Measurements from ENCODE around the gene NDUFA5.
"Not testable (repeated sequence)": the region's sequence is repeated elsewhere in the genome, so short reads cannot be mapped to it uniquely, and the experiment has no call there.

The NDUFA5 gene

GRCh38 chr7:123537026-123537642 is 20.5 kb downstream of the NDUFA5 start:
- Histone ChIP-seq H3K4me1 (ENCODE audit: control insufficient read depth, insufficient read depth, low read length, poor library complexity, severe bottlenecking) (no peaks in the 10 kb centered on the region), H3K9me3 (ENCODE audit: control insufficient read depth, low read length) (no peaks in the 10 kb centered on the region), H3K27me3 (replicated peaks; ENCODE audit: control insufficient read depth, insufficient read depth, low read length, poor library complexity, severe bottlenecking) (no peaks in the 10 kb centered on the region), H3K4me3 (ENCODE audit: insufficient read depth, low read depth, low read length, poor library complexity, severe bottlenecking) (no peak overlapping the region), H3K36me3 (ENCODE audit: control insufficient read depth, insufficient read depth, low read length) (no peaks in the 10 kb centered on the region), H3K27ac (ENCODE audit: insufficient read depth, low read length, poor library complexity, severe bottlenecking) (no peak overlapping the region)
- no peak for DNase-seq

- no peaks in the 10 kb centered on the region for H3K27me3 ChIP-seq (replicated peaks; ENCODE audit: control insufficient read depth, insufficient read depth, low read length, poor library complexity, severe bottlenecking)
- no peaks in the 10 kb centered on the region for H3K9me3 ChIP-seq (ENCODE audit: control insufficient read depth, low read length)
- no peaks in the 10 kb centered on the region for H3K4me1 ChIP-seq (ENCODE audit: control insufficient read depth, insufficient read depth, low read length, poor library complexity, severe bottlenecking)
- H3K4me3 ChIP-seq (ENCODE audit: insufficient read depth, low read depth, low read length, poor library complexity, severe bottlenecking): peak overlapping the region; percentile 65
- no peak overlapping the region for H3K27ac ChIP-seq (ENCODE audit: insufficient read depth, low read length, poor library complexity, severe bottlenecking)
- no peaks in the 10 kb centered on the region for H3K36me3 ChIP-seq (ENCODE audit: control insufficient read depth, insufficient read depth, low read length)
- DNase-seq: no peak
These were observed 22.1 kb downstream of the NDUFA5 start for GRCh38 chr7:123535517-123535916.

DNA sequence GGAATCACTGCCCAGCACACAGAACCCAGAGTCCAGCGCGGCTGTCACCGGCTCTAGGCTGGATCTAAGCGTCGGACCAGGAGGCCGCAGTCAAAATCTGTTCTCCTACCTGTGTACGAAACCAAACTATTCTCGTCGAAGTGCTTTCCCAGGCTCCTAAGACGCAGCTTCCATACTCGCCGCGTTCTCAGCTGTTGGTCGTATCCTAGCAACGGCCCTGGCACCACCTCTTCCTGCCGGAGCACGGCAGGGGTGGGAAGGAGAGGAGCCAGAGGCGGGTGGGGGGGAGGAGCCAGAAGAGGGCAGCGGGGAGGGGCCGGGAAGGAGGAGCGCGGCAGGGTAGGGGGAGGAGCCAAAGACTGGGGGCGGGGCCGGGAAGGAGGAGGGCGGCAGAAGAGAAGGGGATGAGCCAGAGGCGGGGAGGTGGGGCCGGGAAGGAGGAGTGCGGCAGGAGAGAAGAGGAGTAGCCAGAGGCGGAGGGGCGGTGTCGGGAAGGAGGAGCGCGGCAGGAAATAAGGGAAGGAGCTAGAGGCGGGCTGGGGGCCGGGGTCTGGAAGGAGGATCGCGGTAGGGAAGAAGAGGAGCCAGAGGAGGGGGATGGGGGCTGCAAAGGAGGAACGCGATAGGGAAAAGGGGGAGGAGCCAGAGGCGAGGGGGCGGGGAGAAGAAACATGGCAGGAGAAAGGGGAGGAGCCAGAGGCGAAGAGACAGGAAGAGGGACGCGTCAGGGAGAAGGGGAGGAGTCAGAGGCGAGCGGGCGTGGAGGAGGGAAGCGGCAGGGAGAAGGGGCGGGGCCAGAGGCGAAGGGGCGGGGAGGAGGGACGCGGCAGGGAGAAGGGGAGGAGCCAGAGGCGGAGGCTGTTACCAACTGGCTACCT is 23.0 kb downstream of the NDUFA5 start, which contains the start of gene IQUB:
TSS of gene IQUB (minus strand) at position 213 of the 878 bp plus-strand sequence. CDS start 22,255 bp downstream, outside the sequence.
- Histone ChIP-seq H3K4me3 (ENCODE audit: insufficient read depth, low read depth, low read length, poor library complexity, severe bottlenecking) (peak within 1 kb of the TSS; percentile 65), H3K9me3 (ENCODE audit: control insufficient read depth, low read length) (no peaks in the 10 kb centered on the region), H3K27ac (ENCODE audit: insufficient read depth, low read length, poor library complexity, severe bottlenecking) (peak within 1 kb of the TSS; percentile 47), H3K36me3 (ENCODE audit: control insufficient read depth, insufficient read depth, low read length) (no peaks in the 10 kb centered on the region), H3K4me1 (ENCODE audit: control insufficient read depth, insufficient read depth, low read length, poor library complexity, severe bottlenecking) (no peaks in the 10 kb centered on the region), H3K27me3 (replicated peaks; ENCODE audit: control insufficient read depth, insufficient read depth, low read length, poor library complexity, severe bottlenecking) (no peaks in the 10 kb centered on the region)
- DNase-seq: peak; percentile 88 to 95 (median 93)

- Histone ChIP-seq H3K27me3 (replicated peaks; ENCODE audit: control insufficient read depth, insufficient read depth, low read length, poor library complexity, severe bottlenecking) (no peaks in the 10 kb centered on the region), H3K27ac (ENCODE audit: insufficient read depth, low read length, poor library complexity, severe bottlenecking) (peak overlapping the region; percentile 43)
- DNase-seq: no peak
These were observed 23.7 kb downstream of the NDUFA5 start for GRCh38 chr7:123533929-123534382.

DNA sequence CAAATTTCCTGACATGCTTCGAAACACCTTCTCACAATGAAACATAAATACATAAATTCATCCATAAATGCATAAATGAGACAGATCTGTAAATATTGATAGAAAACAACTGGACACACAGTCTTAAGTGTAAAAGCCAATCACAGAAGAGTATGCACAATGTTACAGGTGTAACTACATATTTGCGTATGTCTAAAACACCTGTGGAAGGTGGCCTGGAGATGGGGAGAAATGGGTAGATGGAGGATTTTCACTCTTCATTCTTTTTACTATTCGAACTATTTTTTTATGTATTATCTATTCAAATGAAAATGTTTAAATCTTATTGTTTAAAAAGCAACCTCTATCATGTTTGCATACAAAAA is 24.1 kb downstream of the NDUFA5 start:
- Histone ChIP-seq H3K9me3 (ENCODE audit: control insufficient read depth, low read length) (no peaks in the 10 kb centered on the region), H3K27ac (ENCODE audit: insufficient read depth, low read length, poor library complexity, severe bottlenecking) (no peak overlapping the region), H3K27me3 (replicated peaks; ENCODE audit: control insufficient read depth, insufficient read depth, low read length, poor library complexity, severe bottlenecking) (no peaks in the 10 kb centered on the region), H3K4me3 (ENCODE audit: insufficient read depth, low read depth, low read length, poor library complexity, severe bottlenecking) (no peak overlapping the region), H3K4me1 (ENCODE audit: control insufficient read depth, insufficient read depth, low read length, poor library complexity, severe bottlenecking) (no peaks in the 10 kb centered on the region), H3K36me3 (ENCODE audit: control insufficient read depth, insufficient read depth, low read length) (no peaks in the 10 kb centered on the region)
- DNase-seq: no peak

More at GRCh38 chr7:123533929-123534382, 23.7 kb downstream of the NDUFA5 start:
- Histone ChIP-seq H3K4me1 (ENCODE audit: control insufficient read depth, insufficient read depth, low read length, poor library complexity, severe bottlenecking) (no peaks in the 10 kb centered on the region), H3K4me3 (ENCODE audit: insufficient read depth, low read depth, low read length, poor library complexity, severe bottlenecking) (peak overlapping the region; percentile 65), H3K36me3 (ENCODE audit: control insufficient read depth, insufficient read depth, low read length) (no peaks in the 10 kb centered on the region), H3K9me3 (ENCODE audit: control insufficient read depth, low read length) (no peaks in the 10 kb centered on the region)

DNA sequence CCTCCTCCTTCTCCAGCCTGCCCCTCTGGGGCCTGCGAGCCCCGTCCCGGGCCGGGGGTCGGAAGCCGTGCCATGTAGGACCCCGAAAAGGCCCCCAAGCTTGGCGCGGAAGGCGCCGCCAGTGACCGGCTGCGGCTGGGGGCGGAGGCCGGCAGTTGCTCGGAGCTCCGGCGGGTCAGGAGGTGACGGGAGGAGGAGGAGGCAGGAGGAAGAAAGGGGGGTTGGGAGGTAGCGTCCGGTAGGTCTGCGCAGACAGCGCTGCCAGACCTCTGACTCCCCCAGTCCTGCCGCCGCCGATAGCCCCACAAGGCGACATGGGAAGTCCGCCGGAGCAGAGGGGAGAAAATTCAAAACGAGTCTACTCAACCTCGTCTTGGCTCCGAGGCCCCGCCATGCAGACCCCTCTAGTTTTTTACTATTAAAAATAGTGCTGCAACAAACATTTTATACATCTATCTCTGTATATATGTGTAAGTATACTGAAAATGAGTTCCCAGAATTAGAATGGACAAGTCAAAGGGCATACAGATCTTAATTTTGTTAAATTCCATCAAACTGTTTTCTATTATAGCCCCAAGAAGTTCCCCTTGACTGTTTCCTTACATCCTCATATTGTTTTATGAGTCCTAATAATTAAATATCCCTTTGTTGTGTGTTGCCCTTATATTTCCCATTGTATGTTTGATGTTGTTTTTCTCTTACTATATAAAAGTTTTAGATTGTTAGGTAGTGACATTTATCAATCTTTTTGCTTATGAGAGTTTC is 24.6 kb downstream of the NDUFA5 start:
- H3K36me3 ChIP-seq (ENCODE audit: control insufficient read depth, insufficient read depth, low read length); H3K4me1 ChIP-seq (ENCODE audit: control insufficient read depth, insufficient read depth, low read length, poor library complexity, severe bottlenecking); H3K27ac ChIP-seq (ENCODE audit: insufficient read depth, low read length, poor library complexity, severe bottlenecking); H3K9me3 ChIP-seq (ENCODE audit: control insufficient read depth, low read length); H3K27me3 ChIP-seq (replicated peaks; ENCODE audit: control insufficient read depth, insufficient read depth, low read length, poor library complexity, severe bottlenecking); H3K4me3 ChIP-seq (ENCODE audit: insufficient read depth, low read depth, low read length, poor library complexity, severe bottlenecking): not testable (repeated sequence)
- peak in 2 of 3 donors; percentile 21 to 27 for DNase-seq

DNA sequence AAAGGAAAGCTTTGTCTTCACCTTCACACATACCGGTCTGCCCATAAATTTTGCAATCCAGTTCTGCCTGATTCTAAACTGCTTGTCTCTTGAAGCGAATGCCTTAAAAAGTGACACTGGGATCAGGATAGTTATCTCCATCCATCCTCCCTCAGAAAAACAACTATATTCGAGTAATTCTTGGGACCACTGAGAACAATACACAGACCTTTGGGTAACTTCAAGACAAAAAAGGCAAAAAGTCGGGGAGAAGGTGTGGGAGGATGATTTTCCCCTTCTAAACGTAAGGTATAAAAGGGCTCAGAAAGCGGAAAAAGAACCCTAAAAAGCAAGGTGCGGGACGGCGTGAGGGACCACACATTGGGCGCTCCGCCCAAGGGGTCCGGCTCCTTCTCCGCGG is 25.3 kb downstream of the NDUFA5 start:
- not testable (repeated sequence) for H3K27ac ChIP-seq (ENCODE audit: insufficient read depth, low read length, poor library complexity, severe bottlenecking); H3K36me3 ChIP-seq (ENCODE audit: control insufficient read depth, insufficient read depth, low read length); H3K4me1 ChIP-seq (ENCODE audit: control insufficient read depth, insufficient read depth, low read length, poor library complexity, severe bottlenecking); H3K4me3 ChIP-seq (ENCODE audit: insufficient read depth, low read depth, low read length, poor library complexity, severe bottlenecking); DNase-seq; H3K9me3 ChIP-seq (ENCODE audit: control insufficient read depth, low read length); H3K27me3 ChIP-seq (replicated peaks; ENCODE audit: control insufficient read depth, insufficient read depth, low read length, poor library complexity, severe bottlenecking)

GRCh38 chr7:123530035-123530591 is 27.5 kb downstream of the NDUFA5 start:
- H3K9me3 ChIP-seq (ENCODE audit: control insufficient read depth, low read length); H3K36me3 ChIP-seq (ENCODE audit: control insufficient read depth, insufficient read depth, low read length): not testable (repeated sequence)

GRCh38 chr7:123528265-123528664 is 29.4 kb downstream of the NDUFA5 start:
- no peak overlapping the region for H3K4me3 ChIP-seq (ENCODE audit: insufficient read depth, low read depth, low read length, poor library complexity, severe bottlenecking)
- H3K36me3 ChIP-seq (ENCODE audit: control insufficient read depth, insufficient read depth, low read length): no peaks in the 10 kb centered on the region
- H3K27me3 ChIP-seq (replicated peaks; ENCODE audit: control insufficient read depth, insufficient read depth, low read length, poor library complexity, severe bottlenecking): no peaks in the 10 kb centered on the region
- H3K27ac ChIP-seq (ENCODE audit: insufficient read depth, low read length, poor library complexity, severe bottlenecking): no peak overlapping the region
- H3K9me3 ChIP-seq (ENCODE audit: control insufficient read depth, low read length): no peaks in the 10 kb centered on the region
- no peaks in the 10 kb centered on the region for H3K4me1 ChIP-seq (ENCODE audit: control insufficient read depth, insufficient read depth, low read length, poor library complexity, severe bottlenecking)
- no peak for DNase-seq

More at GRCh38 chr7:123530035-123530591, 27.5 kb downstream of the NDUFA5 start:
- not testable (repeated sequence) for H3K27me3 ChIP-seq (replicated peaks; ENCODE audit: control insufficient read depth, insufficient read depth, low read length, poor library complexity, severe bottlenecking); H3K4me3 ChIP-seq (ENCODE audit: insufficient read depth, low read depth, low read length, poor library complexity, severe bottlenecking); DNase-seq; H3K4me1 ChIP-seq (ENCODE audit: control insufficient read depth, insufficient read depth, low read length, poor library complexity, severe bottlenecking); H3K27ac ChIP-seq (ENCODE audit: insufficient read depth, low read length, poor library complexity, severe bottlenecking)

Data from effector memory CD4-positive, alpha-beta T cell (primary cell).